A549 (cell line): ENCODE results near the gene ZNF791. TPM values are rescaled to one million over a fixed set of nuclear protein-coding genes. Genes with fewer than 3 reads are reported as not detected.
A peak's percentile ranks its signal among the peaks of the same experiment; 100 is the strongest.

Experiments
- ATAC-seq, 2 experiments: fragments of 200-7000 bp in 1 of 2; fragments of >200 bp in 1 of 2; cut with Nextera tagmentation in 1 of 2; cut with Tn5 transposase in 1 of 2; 3 replicates each; pipeline versions ENCODE4 v1.8.0 to v1.9.1; 2018 to 2020; ENCODE audit warnings: mild to moderate bottlenecking in 1 of 2, moderate library complexity in 1 of 2
- CTCF ChIA-PET: fragments of 300-600 bp; sonication (Branson Sonifier 250); formaldehyde crosslinking; extraction: SDS; loops from one replicate; lab custom pipeline; 2021; ENCODE audit warnings: antibody characterized with exemption, inconsistent platforms; lab: Yijun Ruan, JAX
- POLR2A ChIA-PET: fragments of 350-600 bp; formaldehyde crosslinking; extraction: SDS; loops from one replicate; lab custom pipeline; 2021; ENCODE audit warnings: antibody characterized with exemption, inconsistent platforms; lab: Yijun Ruan, JAX
- DNase-seq, 2 experiments: peaks; one replicate each; pipeline versions ENCODE4 v3.0.0 to v3.0.0-alpha.2; 2011 to 2016; ENCODE audit warnings: low read depth in 1 of 2, low spot score in 1 of 2
- FAIRE-seq: peaks from 2 replicates; lab custom pipeline; 2011; peaks lifted over from hg19 to GRCh38; lab: Jason Lieb, UNC
- H3K27ac ChIP-seq, 2 experiments: fragments of >200 bp; sonication (Bioruptor Twin); formaldehyde crosslinking; 3 replicates each; pipeline ENCODE4 v1.5.1; 2016 to 2017
- H3K4me1 ChIP-seq: fragments of >200 bp; sonication (Bioruptor Twin); formaldehyde crosslinking; 3 replicates; pipeline ENCODE4 v1.6.1; 2016
- H3K4me2 ChIP-seq: fragments of >200 bp; sonication (Bioruptor Twin); formaldehyde crosslinking; 3 replicates; pipeline ENCODE4 v1.6.1; 2016
- H3K4me3 ChIP-seq: fragments of >200 bp; sonication (Bioruptor Twin); formaldehyde crosslinking; 3 replicates; pipeline ENCODE4 v1.5.1; 2016
- H3K9me3 ChIP-seq: fragments of >200 bp; sonication (Bioruptor Twin); formaldehyde crosslinking; 3 replicates; pipeline ENCODE4 v1.6.1; 2016
- CHD2 ChIP-seq: fragments of 150-350 bp; IDR thresholded peaks from 2 replicates; pipeline ENCODE4 v1.6.1; 2014; ENCODE audit warnings: low read length; ENCODE audit not compliant: partially characterized antibody
- EHF ChIP-seq: fragments of 250-450 bp; sonication (Bioruptor Pico); IDR thresholded peaks from 2 replicates; pipeline ENCODE4 v1.5.0; 2020; ENCODE audit warnings: mild to moderate bottlenecking
- EHMT2 ChIP-seq: fragments of 200-600 bp; sonication (generic); IDR thresholded peaks from 2 replicates; pipeline ENCODE4 v1.6.1; 2016; ENCODE audit warnings: antibody characterized with exemption, low read depth, mild to moderate bottlenecking, moderate library complexity
- FOSL2 ChIP-seq, 2 experiments: fragments of 450-650 bp in 1 of 2; fragments of >200 bp in 1 of 2; sonication (Bioruptor Twin) in 1 of 2; formaldehyde crosslinking; IDR thresholded peaks; 2 replicates each; pipeline versions ENCODE4 v1.5.0 to v1.6.1; 2016 to 2020; ENCODE audit warnings: mild to moderate bottlenecking in 1 of 2, moderate library complexity in 1 of 2
- GATA3 ChIP-seq: IDR thresholded peaks from 2 replicates; pipeline ENCODE4 v1.6.1; 2012; ENCODE audit warnings: borderline replicate concordance
- HOXB13 ChIP-seq: fragments of 250-450 bp; sonication (Bioruptor Pico); IDR thresholded peaks from 2 replicates; pipeline ENCODE4 v1.5.0; 2020; ENCODE audit warnings: low read depth, mild to moderate bottlenecking, moderate library complexity
- JUN ChIP-seq, 2 experiments: fragments of >200 bp; sonication (Bioruptor Twin); formaldehyde crosslinking; IDR thresholded peaks; 2 replicates in 1 of 2; 3 replicates in 1 of 2; pipeline ENCODE4 v1.6.1; 2016 to 2017
- KDM5A ChIP-seq: fragments of 200-600 bp; sonication (generic); IDR thresholded peaks from 2 replicates; pipeline ENCODE4 v1.6.1; 2016; ENCODE audit warnings: antibody characterized with exemption, mild to moderate bottlenecking
- MAFK ChIP-seq: fragments of 450-650 bp; IDR thresholded peaks from 2 replicates; pipeline ENCODE4 v1.6.1; 2014; ENCODE audit not compliant: partially characterized antibody
- MYC ChIP-seq: IDR thresholded peaks from 2 replicates; pipeline ENCODE4 v1.6.1; 2012; ENCODE audit warnings: mild to moderate bottlenecking, inconsistent platforms, low read length, improper control_type of control experiment, borderline replicate concordance
- PHF8 ChIP-seq: fragments of 200-600 bp; sonication (generic); IDR thresholded peaks from 2 replicates; pipeline ENCODE4 v1.6.1; 2016; ENCODE audit warnings: low read depth, mild to moderate bottlenecking, antibody characterized with exemption, moderate library complexity, borderline replicate concordance
- POLR2A ChIP-seq: IDR thresholded peaks from 2 replicates; pipeline ENCODE4 v1.6.1; 2012; ENCODE audit warnings: mild to moderate bottlenecking, low read length
- POLR2AphosphoS2 ChIP-seq: conservative IDR thresholded peaks from 2 replicates; pipeline ENCODE4 v1.6.1; 2012; ENCODE audit warnings: low read length, improper control_type of control experiment, inconsistent platforms
- RFX5 ChIP-seq: fragments of 450-650 bp; IDR thresholded peaks from 2 replicates; pipeline ENCODE4 v1.7.1; 2014; ENCODE audit warnings: antibody characterized with exemption, mild to moderate bottlenecking, moderate library complexity
- ZFP36 ChIP-seq: fragments of 450-650 bp; IDR thresholded peaks from 2 replicates; pipeline ENCODE4 v1.6.1; 2014; ENCODE audit warnings: borderline replicate concordance; ENCODE audit not compliant: partially characterized antibody
- ZNF302 ChIP-seq: fragments of 250-450 bp; sonication (Bioruptor Pico); IDR thresholded peaks from 2 replicates; pipeline ENCODE4 v1.9.0; 2021; ENCODE audit warnings: inconsistent platforms, mild to moderate bottlenecking, moderate library complexity
- WGBS: methylation state at CpG from one replicate; pipeline ENCODE4 v1.1.6; 2017; ENCODE audit errors: missing lambda C conversion rate; 5-methylcytosine and 5-hydroxymethylcytosine counted together
- polyA plus RNA-seq, 4 experiments: library from polyadenylated mRNA; depleted of rRNA in 3 of 4; stranded (reverse); fragments of >200 nt; fragmentation: RNase III in 1 of 4; extraction: RNeasy Plus Mini Kit Qiagen cat#74134 plus additional on column Dnase treatment in 1 of 4; gene quantifications; 2 replicates in 3 of 4; 3 replicates in 1 of 4; pipeline ENCODE4 v1.2.3, GENCODE V29; 2011 to 2017
- TF ChIP-seq, protein P1 (sequence below): fragments of 250-450 bp; sonication (Bioruptor Pico); IDR thresholded peaks from 2 replicates; pipeline ENCODE4 v1.5.0; 2020; ENCODE audit warnings: low read depth, mild to moderate bottlenecking, moderate library complexity
- TF ChIP-seq, protein P2 (sequence below): IDR thresholded peaks from 2 replicates; pipeline ENCODE4 v1.6.1; 2012
- TF ChIP-seq, protein P3 (sequence below): fragments of >200 bp; sonication (Bioruptor Twin); formaldehyde crosslinking; IDR thresholded peaks from 3 replicates; pipeline ENCODE4 v1.5.1; 2016

Gene ZNF791
- polyA plus RNA-seq, 2 of the 4 experiments (the other 2 are of a cell fraction): 4.5 to 7.1 TPM

DNA sequence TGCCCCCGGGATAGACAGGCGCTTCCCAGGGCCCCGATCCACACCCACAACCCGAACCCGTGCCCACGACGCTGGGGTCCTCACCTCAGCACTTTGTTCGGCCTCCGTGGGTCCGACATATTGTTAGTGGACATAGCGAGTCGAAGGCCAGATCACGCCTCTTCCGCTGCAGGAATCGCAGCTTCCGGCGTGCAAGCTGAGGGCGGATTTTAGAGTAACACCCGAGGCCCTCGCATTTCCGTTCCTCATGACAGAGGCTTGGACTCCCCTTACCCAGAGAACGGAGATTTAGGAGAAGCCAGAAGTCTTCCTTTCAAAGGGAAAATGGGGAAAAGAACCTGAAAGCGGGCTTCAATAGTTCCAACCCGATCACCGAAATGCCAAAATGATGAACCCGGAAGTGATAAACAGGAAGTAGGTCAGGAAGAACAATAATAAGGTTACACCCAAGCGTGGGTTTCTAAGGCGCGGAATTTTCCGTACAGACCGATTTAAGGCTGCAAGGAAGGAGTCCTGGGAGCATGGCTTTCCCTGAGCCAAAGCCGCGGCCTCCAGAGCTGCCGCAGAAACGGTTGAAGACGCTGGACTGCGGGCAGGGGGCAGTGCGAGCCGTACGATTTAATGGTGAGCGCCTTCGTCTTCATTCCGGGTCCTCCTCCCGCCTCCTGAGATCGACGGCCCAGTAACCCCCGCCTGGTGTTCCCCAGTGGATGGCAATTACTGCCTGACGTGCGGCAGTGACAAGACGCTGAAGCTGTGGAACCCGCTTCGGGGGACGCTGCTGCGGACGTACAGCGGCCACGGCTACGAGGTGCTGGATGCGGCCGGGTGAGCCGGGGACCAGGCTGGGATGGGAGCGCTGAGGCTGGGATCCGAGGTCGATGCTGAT, 58.8 kb downstream of the ZNF791 start:
- H3K4me3 ChIP-seq: peak overlapping the region; percentile 97
- H3K4me1 ChIP-seq: peaks cover 11% of the 10 kb centered on the region
- no peaks in the 10 kb centered on the region for H3K9me3 ChIP-seq
- DNase-seq (peak; percentile 71 to 89), ATAC-seq (peak; percentile 49 to 69), FAIRE-seq (no peak)
- peak overlapping the region; percentile 93 for H3K4me2 ChIP-seq
- ChIA-PET POLR2A (interaction anchor here (0.9 kb wide), 1 partner anchor 59 kb away, joined by 3 read pairs; the partner anchor contains the start of genes ZNF490 and ZNF791), CTCF (interaction anchor here (1.4 to 2.6 kb wide), 3 partner anchors 9 to 178 kb away, joined by 3 to 5 read pairs (median 5); no protein-coding TSS in a partner anchor)
- WGBS: under 1% methylated on average over 43 of the region's 64 CpGs
- peak overlapping the region; percentile 95 to 99 for H3K27ac ChIP-seq
- TF ChIP-seq, protein P1, sequence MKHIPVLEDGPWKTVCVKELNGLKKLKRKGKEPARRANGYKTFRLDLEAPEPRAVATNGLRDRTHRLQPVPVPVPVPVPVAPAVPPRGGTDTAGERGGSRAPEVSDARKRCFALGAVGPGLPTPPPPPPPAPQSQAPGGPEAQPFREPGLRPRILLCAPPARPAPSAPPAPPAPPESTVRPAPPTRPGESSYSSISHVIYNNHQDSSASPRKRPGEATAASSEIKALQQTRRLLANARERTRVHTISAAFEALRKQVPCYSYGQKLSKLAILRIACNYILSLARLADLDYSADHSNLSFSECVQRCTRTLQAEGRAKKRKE: no peak
- TF ChIP-seq GATA3 (no peak; the same call in 1 of the 2 replicates), KDM5A (peak; percentile 75; the same call in 1 of the 2 replicates), JUN (IDR thresholded peaks at IDR 0.05) (peak in 1 of 2 experiments; percentile 57; a peak in 1 of 5 replicates), EHF (no peak), PHF8 (peak; percentile 13; the same call in 1 of the 2 replicates), MAFK (no peak), EHMT2 (no peak), FOSL2 (IDR thresholded peaks at IDR 0.05) (no peak), FOSL2 (CRISPR knock-in tag; IDR thresholded peaks at IDR 0.05) (peak; percentile 25; the same call in 1 of the 2 replicates), MYC (0 out of 2 replicates have a peak, but pooled peaks have one; percentile 5), POLR2AphosphoS2 (no peak), POLR2A (peak; percentile 55), HOXB13 (no peak), ZNF302 (no peak), RFX5 (peak; percentile 49; the same call in 1 of the 2 replicates), CHD2 (no peak)
- TF ChIP-seq, protein P2, sequence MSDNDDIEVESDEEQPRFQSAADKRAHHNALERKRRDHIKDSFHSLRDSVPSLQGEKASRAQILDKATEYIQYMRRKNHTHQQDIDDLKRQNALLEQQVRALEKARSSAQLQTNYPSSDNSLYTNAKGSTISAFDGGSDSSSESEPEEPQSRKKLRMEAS: peak; percentile 87
- TF ChIP-seq, protein P3, sequence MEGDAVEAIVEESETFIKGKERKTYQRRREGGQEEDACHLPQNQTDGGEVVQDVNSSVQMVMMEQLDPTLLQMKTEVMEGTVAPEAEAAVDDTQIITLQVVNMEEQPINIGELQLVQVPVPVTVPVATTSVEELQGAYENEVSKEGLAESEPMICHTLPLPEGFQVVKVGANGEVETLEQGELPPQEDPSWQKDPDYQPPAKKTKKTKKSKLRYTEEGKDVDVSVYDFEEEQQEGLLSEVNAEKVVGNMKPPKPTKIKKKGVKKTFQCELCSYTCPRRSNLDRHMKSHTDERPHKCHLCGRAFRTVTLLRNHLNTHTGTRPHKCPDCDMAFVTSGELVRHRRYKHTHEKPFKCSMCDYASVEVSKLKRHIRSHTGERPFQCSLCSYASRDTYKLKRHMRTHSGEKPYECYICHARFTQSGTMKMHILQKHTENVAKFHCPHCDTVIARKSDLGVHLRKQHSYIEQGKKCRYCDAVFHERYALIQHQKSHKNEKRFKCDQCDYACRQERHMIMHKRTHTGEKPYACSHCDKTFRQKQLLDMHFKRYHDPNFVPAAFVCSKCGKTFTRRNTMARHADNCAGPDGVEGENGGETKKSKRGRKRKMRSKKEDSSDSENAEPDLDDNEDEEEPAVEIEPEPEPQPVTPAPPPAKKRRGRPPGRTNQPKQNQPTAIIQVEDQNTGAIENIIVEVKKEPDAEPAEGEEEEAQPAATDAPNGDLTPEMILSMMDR: no peak

DNA sequence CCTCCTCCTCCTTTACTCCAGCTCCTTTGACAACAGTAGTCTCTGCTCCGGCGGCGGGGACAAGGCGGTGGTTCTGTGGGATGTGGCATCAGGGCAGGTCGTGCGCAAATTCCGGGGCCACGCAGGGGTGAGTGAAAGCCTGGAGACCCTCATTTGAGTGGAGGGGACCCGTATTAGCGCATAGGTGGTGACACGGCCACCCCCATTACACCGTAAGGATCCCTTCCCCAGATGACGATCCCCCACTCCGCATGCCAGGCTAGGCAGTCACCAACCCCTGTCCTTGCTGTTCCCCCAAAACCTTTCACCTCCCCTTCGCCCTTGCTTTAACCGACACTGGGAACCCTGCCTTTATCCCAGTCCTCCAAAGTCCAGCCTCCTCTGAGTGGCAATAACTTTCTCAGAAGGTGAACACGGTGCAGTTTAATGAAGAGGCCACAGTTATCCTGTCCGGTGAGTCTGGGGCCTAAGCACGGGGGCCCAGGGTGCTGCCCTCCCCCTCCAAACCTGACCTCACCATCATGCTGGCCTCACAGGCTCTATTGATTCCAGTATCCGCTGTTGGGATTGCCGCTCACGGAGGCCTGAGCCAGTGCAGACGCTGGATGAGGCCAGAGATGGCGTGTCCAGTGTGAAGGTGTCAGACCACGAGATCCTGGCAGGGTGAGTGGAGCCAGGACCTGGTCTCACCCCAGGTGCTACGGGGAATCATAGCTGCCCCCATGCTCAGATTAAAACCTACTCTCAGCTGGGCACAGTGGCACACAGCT, 59.6 kb downstream of the ZNF791 start:
- POLR2A ChIA-PET: no interaction called here
- whole genome bisulfite sequencing: 33% methylated on average over 9 of the region's 26 CpGs
- CTCF ChIA-PET: interaction anchor here (1.6 to 2.6 kb wide), 2 partner anchors 9 to 177 kb away, joined by 5 read pairs; no protein-coding TSS in a partner anchor

More for the DNA sequence above, 59.6 kb downstream of the ZNF791 start:
- FAIRE-seq (no peak), ATAC-seq (no peak)
- Histone ChIP-seq H3K4me1 (peaks cover 11% of the 10 kb centered on the region), H3K4me3 (peak overlapping the region; percentile 97)
- TF ChIP-seq JUN (IDR thresholded peaks at IDR 0.05): 0 out of 5 replicates have a peak, but pooled peaks of 1 of the 2 experiments have one; percentile 3
- TF ChIP-seq ZFP36: no peak
- TF ChIP-seq, all 56 proteins: peak for 1
- DNase-seq: no peak
- H3K4me2 ChIP-seq: peak overlapping the region; percentile 93
- H3K27ac ChIP-seq: peak overlapping the region; percentile 95 to 99
- H3K9me3 ChIP-seq: no peaks in the 10 kb centered on the region
